Lung (tissue), 12 donors: Measurements from ENCODE around the gene RPUSD4. TPM values are rescaled to one million over a fixed set of nuclear protein-coding genes. Genes with fewer than 3 reads are reported as not detected.
A peak's percentile ranks its signal among the peaks of the same experiment; 100 is the strongest.

Experiments
- ATAC-seq: fragments of 200-7000 bp; cut with Tn5 transposase; one replicate; pipeline ENCODE4 v1.9.1; 2020; ENCODE audit warnings: moderate number of reproducible peaks; ENCODE audit not compliant: insufficient read depth, low FRiP score
- DNase-seq, 3 donors: peaks; one replicate each; pipeline ENCODE4 v3.0.0-alpha.2; 2013 to 2017
- H3K27ac ChIP-seq, 2 donors: one replicate each; pipeline ENCODE4 v1.5.1; 2013; ENCODE audit warnings: mild to moderate bottlenecking in 2 of 2, moderate library complexity in 2 of 2, control low read depth in 1 of 2, inconsistent platforms in 1 of 2, low read depth in 1 of 2, low read length in 1 of 2
- H3K27me3 ChIP-seq, 3 donors: one replicate each; pipeline ENCODE4 v1.5.1; 2013; ENCODE audit warnings: low read length in 2 of 3; ENCODE audit not compliant: control insufficient read depth in 3 of 3, insufficient read depth in 3 of 3
- H3K36me3 ChIP-seq, 4 donors: one replicate each; pipeline ENCODE4 v1.5.1; 2013; ENCODE audit warnings: low read length in 4 of 4, mild to moderate bottlenecking in 1 of 4, moderate library complexity in 1 of 4; ENCODE audit not compliant: control insufficient read depth in 4 of 4, insufficient read depth in 4 of 4
- H3K4me1 ChIP-seq, 5 donors: one replicate each; pipeline ENCODE4 v1.5.1; 2013; ENCODE audit warnings: low read length in 5 of 5, mild to moderate bottlenecking in 2 of 5, moderate library complexity in 1 of 5; ENCODE audit not compliant: control insufficient read depth in 5 of 5, insufficient read depth in 5 of 5
- H3K4me3 ChIP-seq: one replicate; pipeline ENCODE4 v1.5.1; 2013; ENCODE audit warnings: mild to moderate bottlenecking, control low read depth, moderate library complexity
- H3K9ac ChIP-seq, 2 donors: one replicate each; pipeline ENCODE4 v1.5.1; 2013; ENCODE audit warnings: low read length in 2 of 2, control low read depth in 1 of 2; ENCODE audit not compliant: insufficient read depth in 1 of 2
- H3K9me3 ChIP-seq, 4 donors: one replicate each; pipeline ENCODE4 v1.5.1; 2013; ENCODE audit warnings: low read length in 3 of 4, mild to moderate bottlenecking in 1 of 4, moderate library complexity in 1 of 4; ENCODE audit not compliant: control insufficient read depth in 4 of 4, insufficient read depth in 3 of 4
- WGBS, 2 donors: extraction: QIAGEN DNeasy Blood & Tissue Kit; methylation state at CpG; one replicate each; pipeline ENCODE4 v1.1.7; 2013; 5-methylcytosine and 5-hydroxymethylcytosine counted together
- polyA plus RNA-seq, 2 donors: library from polyadenylated mRNA; stranded (reverse); fragments of 200-250 nt; gene quantifications; one replicate each; pipeline ENCODE4 v1.2.1, GENCODE V29; 2013
- total RNA-seq, 2 donors: library from RNA; depleted of rRNA in 1 of 2; stranded (reverse); fragments of >200 nt in 1 of 2; gene quantifications; one replicate each; pipeline ENCODE4 v1.2.1, GENCODE V29; 2014 to 2021
- TF ChIP-seq, protein P1 (sequence below): IDR thresholded peaks from 2 replicates; pipeline ENCODE4 v1.5.1; 2012; ENCODE audit warnings: mild to moderate bottlenecking; ENCODE audit errors: control extremely low read depth, extremely low read depth
- donor health status: control.
- donor health status: control.
- donor health status: Bipolar disorder and iron deficiency.
- donor health status: healthy.
- donor health status: DM: yes; HTN: yes; CAD: no.

Gene RPUSD4
- total and polyA plus RNA-seq, 4 donors = 13.3 to 27.8 (median 19.8) TPM

DNA sequence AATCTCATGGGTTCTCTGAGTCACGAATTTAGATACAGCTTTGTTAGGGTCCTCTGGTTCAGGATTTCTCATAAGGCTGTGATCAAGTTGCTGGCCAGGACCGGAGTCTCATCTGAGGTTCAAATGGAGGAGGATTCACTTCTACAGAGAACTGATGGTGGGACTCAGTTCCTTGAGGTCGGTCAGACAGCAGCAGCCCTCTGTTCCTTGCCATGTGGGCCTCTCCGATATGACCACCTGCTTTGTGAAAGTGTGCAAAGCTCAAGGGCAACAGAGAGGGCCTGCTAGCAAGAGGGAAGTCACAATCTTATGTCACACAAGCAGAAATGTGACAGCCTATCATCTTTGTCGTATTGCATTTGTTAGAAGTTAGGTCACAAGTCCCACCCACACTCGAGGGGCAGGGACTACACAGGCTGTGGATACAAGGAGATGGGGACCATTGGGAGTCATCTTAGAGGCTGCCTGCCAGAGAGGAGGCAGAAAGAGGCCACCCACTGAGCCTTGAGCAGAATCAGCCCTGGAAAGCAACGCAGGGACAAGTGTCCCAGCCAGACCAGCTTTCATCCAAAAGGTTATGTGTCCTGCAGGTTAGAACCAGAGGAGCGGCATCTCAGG, 34.5 kb downstream of the RPUSD4 start:
- Histone ChIP-seq H3K4me1 (peaks cover 0 to 30% (median 21%) of the 10 kb centered on the region in 5 donors), H3K9me3 (peaks cover 0 to 1% (median 0%) of the 10 kb centered on the region in 4 donors), H3K9ac (no peak overlapping the region), H3K36me3 (no peaks in the 10 kb centered on the region), H3K4me3 (no peak overlapping the region), H3K27me3 (no peaks in the 10 kb centered on the region), H3K27ac (no peak overlapping the region)
- 87 to 88% methylated on average over 8 of the region's 8 CpGs for WGBS, 2 donors
- ATAC-seq = no peak
- no peak for DNase-seq
- TF ChIP-seq, protein P1, sequence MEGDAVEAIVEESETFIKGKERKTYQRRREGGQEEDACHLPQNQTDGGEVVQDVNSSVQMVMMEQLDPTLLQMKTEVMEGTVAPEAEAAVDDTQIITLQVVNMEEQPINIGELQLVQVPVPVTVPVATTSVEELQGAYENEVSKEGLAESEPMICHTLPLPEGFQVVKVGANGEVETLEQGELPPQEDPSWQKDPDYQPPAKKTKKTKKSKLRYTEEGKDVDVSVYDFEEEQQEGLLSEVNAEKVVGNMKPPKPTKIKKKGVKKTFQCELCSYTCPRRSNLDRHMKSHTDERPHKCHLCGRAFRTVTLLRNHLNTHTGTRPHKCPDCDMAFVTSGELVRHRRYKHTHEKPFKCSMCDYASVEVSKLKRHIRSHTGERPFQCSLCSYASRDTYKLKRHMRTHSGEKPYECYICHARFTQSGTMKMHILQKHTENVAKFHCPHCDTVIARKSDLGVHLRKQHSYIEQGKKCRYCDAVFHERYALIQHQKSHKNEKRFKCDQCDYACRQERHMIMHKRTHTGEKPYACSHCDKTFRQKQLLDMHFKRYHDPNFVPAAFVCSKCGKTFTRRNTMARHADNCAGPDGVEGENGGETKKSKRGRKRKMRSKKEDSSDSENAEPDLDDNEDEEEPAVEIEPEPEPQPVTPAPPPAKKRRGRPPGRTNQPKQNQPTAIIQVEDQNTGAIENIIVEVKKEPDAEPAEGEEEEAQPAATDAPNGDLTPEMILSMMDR = no peak

DNA sequence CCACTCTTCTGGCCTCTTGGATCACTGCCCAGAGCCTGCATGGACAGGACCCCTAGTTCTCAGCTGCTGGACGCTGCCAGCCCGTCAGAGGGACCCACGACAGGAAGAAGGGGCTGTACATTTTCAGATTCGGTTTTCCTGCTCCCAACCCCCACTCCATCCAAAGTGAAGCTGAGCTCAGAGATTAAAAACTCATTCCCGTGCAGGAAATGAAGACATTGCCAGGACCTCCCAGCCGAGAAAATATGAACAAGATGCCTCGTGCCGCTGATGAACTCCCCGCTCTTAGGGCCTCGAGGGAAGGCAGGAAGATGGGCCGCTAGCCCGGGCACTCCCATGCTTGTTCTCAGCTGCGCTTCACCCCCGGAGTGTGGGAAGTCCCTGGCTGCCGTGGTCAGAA, 36.1 kb downstream of the RPUSD4 start:
- WGBS, 2 donors = 35 to 43% methylated on average over 15 of the region's 15 CpGs
- peak; percentile 85 to 95 (median 94) for DNase-seq

DNA sequence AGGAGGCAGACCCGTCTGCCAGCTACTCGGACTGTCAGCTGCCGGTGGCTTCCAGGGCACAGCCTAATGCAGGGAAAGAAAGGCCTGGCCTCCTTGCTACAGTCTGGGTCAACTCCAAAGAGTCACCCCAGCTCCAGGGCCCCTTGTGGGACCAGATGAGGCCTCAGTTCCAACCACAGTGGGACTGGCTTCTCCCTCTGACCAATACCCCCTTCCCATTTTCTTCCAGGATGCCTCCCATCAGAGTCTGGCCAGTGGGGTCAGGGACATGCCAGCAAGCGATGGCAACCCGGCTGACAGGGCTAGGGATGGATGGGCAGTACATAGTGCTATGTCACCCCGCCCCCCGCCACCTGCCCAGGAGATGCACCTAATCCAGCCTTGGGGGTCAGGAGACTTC, 36.6 kb downstream of the RPUSD4 start:
- no peak overlapping the region for H3K4me3 ChIP-seq
- no peak overlapping the region for H3K27ac ChIP-seq
- H3K4me1 ChIP-seq = peaks cover 0 to 41% (median 23%) of the 10 kb centered on the region in 5 donors
- DNase-seq (no peak), ATAC-seq (no peak)
- no peaks in the 10 kb centered on the region for H3K27me3 ChIP-seq
- WGBS, 2 donors = 94 to 96% methylated on average over 7 of the region's 7 CpGs
- TF ChIP-seq, protein P1 = no peak
- H3K9me3 ChIP-seq = peaks cover 0 to 1% (median 0%) of the 10 kb centered on the region in 4 donors
- no peak overlapping the region for H3K9ac ChIP-seq
- no peaks in the 10 kb centered on the region for H3K36me3 ChIP-seq

More for the DNA sequence above, 36.1 kb downstream of the RPUSD4 start:
- H3K4me1 ChIP-seq = peaks cover 0 to 41% (median 23%) of the 10 kb centered on the region in 5 donors
- H3K27me3 ChIP-seq = no peaks in the 10 kb centered on the region
- no peak overlapping the region for H3K9ac ChIP-seq
- no peak overlapping the region for H3K4me3 ChIP-seq
- TF ChIP-seq, protein P1 = no peak
- no peaks in the 10 kb centered on the region for H3K36me3 ChIP-seq
- ATAC-seq = no peak
- no peak overlapping the region for H3K27ac ChIP-seq
- H3K9me3 ChIP-seq = peaks cover 0 to 1% (median 0%) of the 10 kb centered on the region in 4 donors

DNA sequence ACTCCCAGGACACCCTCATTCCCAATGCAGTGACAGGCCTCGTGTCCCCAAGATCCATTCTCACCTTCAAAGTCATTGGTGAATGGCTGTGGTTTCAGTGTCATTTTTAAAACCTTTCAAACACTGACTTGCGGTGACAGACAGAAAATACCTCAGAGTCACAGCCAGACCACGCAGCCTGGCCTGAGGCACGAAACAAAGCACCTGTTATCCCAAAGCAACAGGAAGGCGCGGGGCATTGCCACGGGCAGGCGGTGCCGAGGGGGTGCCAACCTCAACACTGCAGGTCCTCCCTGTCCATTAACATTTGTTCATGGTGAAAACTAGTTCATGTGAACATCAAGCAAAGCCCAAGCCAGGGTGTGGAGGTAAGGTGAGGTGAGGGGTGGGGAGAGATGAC, 38.2 kb downstream of the RPUSD4 start:
- DNase-seq (no peak), ATAC-seq (no peak)
- WGBS, 2 donors = 83 to 89% methylated on average over 9 of the region's 9 CpGs
- no peaks in the 10 kb centered on the region for H3K36me3 ChIP-seq
- peaks cover 0 to 1% (median 0%) of the 10 kb centered on the region in 4 donors for H3K9me3 ChIP-seq
- H3K4me3 ChIP-seq = no peak overlapping the region
- TF ChIP-seq, protein P1 = no peak
- H3K4me1 ChIP-seq = peaks cover 0 to 41% (median 23%) of the 10 kb centered on the region in 5 donors
- H3K27me3 ChIP-seq = no peaks in the 10 kb centered on the region
- no peak overlapping the region for H3K9ac ChIP-seq
- H3K27ac ChIP-seq = no peak overlapping the region
